ENCODE measurements around the gene PCNX4. TPM values are rescaled to one million over a fixed set of nuclear protein-coding genes. Genes with fewer than 3 reads are reported as not detected.
"Not testable (repeated sequence)": the region's sequence is repeated elsewhere in the genome, so short reads cannot be mapped to it uniquely, and the experiment has no call there.

PCNX4 gene
- total RNA-seq = 10 to 100 TPM; 51.7 to 78.3 (median 58.3) TPM
- total RNA-seq (2013) = 90.4 TPM

DNA sequence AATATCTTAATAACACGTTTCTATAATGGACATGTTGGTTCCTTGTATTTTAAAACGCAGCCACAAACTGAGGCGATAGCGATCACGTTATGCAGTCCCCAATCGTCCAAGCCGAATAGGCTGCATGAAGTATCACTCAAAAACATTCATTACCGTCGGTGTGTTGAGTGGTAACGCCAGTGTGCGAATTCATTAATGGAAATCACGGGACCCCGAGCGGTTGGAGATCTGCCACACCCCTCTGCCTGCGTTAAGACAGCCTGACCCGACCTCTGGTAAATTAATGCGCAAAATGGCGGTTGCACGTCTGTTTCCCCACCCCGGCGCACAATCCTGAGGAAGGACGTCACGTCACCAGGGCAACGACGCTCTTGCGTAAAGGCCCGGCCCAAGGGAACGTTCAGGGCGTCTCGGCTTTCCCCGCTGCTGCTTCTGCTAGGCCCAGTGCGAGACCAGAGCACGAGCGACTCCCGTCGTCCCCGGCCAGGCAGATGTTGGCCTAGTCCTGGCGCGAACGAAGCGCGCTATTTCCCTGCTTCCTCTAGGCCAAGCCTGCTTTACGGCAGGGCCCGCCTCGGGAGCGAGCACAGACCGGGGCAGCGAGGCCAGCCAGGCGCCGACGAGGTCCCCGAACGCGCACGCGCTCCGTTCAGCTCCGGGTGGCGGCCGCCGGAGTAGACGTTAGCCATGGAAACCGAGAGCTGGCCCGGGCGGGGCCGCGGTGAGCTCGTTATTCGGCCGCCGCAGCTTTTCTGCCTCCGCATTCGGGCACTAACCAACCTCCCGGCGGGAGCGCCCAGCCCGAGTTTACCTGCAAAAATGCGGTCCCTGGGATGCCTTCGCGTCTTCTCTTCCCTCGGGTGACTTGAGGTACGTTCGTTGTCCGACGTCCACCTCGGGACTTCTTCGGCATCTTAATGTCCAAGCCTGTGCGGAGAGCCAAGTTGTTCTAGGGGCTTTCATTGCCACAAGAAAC lies at the start of gene PCNX4:
PCNX4 (plus strand) TSS at position 374 of the 976 bp plus-strand sequence. CDS start 15,716 bp downstream, outside the sequence.
- TF ChIP-seq, protein P1, sequence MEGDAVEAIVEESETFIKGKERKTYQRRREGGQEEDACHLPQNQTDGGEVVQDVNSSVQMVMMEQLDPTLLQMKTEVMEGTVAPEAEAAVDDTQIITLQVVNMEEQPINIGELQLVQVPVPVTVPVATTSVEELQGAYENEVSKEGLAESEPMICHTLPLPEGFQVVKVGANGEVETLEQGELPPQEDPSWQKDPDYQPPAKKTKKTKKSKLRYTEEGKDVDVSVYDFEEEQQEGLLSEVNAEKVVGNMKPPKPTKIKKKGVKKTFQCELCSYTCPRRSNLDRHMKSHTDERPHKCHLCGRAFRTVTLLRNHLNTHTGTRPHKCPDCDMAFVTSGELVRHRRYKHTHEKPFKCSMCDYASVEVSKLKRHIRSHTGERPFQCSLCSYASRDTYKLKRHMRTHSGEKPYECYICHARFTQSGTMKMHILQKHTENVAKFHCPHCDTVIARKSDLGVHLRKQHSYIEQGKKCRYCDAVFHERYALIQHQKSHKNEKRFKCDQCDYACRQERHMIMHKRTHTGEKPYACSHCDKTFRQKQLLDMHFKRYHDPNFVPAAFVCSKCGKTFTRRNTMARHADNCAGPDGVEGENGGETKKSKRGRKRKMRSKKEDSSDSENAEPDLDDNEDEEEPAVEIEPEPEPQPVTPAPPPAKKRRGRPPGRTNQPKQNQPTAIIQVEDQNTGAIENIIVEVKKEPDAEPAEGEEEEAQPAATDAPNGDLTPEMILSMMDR (IDR thresholded peaks at IDR 0.05) = no peak
- peak within 1 kb of the TSS; percentile 94 to 96 for H3K27ac Mint-ChIP-seq
- peak; percentile 82 to 95 (median 89) for ATAC-seq
- peaks cover 19% of the 10 kb centered on the region for H3K4me1 ChIP-seq (ENCODE audit: control insufficient read depth, insufficient read depth, low read length)
- DNase-seq = peak; percentile 88 to 99
- H3K9me3 ChIP-seq (ENCODE audit: control insufficient read depth, insufficient read depth, low read length) = no peaks in the 10 kb centered on the region
- no peaks in the 10 kb centered on the region for H3K36me3 Mint-ChIP-seq
- H3K27ac ChIP-seq (ENCODE audit: low read length) = peak within 1 kb of the TSS; percentile 97
- WGBS (ENCODE audit: insufficient coverage) = under 1% methylated on average over 87 of the region's 88 CpGs
- peaks cover 45 to 48% of the 10 kb centered on the region in 2 donors for H3K4me1 Mint-ChIP-seq
- no peaks in the 10 kb centered on the region for H3K9me3 Mint-ChIP-seq
- intact Hi-C loops (cut with micrococcal nuclease) = loop anchor here (1.0 to 5.0 kb wide), 5 partner anchors 63 to 610 kb away; partner anchors contain the start of genes DHRS7, JKAMP, L3HYPDH and PPM1A
- no peaks in the 10 kb centered on the region for H3K36me3 ChIP-seq (ENCODE audit: control insufficient read depth, insufficient read depth, low read length)
- H3K27me3 Mint-ChIP-seq (ENCODE audit: low read depth in 2 of 2) = peaks cover 0 to 9% of the 10 kb centered on the region in 2 donors
- peak within 1 kb of the TSS; percentile 92 for H3K4me3 Mint-ChIP-seq
- no peaks in the 10 kb centered on the region for H3K27me3 ChIP-seq (ENCODE audit: control insufficient read depth, insufficient read depth, low read length)
- H3K4me3 ChIP-seq (ENCODE audit: low read length) = peak within 1 kb of the TSS; percentile 84

DNA sequence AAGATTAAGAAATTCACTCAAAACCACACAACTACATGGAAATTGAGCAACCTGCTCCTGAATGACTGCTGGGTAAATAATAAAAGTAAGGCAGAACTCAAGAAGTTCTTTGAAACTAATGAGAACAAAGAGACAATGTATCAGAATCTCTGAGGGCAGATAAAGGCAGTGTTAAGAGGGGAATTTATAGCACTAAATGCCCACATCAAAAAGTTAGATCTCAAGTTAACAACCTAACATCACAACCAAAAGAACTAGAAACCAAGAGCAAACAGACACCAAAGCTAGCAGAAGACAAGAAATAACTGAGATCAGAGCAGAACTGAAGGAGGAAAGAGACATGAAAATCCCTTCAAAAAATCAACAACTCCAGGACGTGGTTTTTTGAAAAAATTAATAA lies 43.7 kb upstream of the PCNX4 start:
- H3K4me3 ChIP-seq (ENCODE audit: low read length); H3K4me1 ChIP-seq (ENCODE audit: control insufficient read depth, insufficient read depth, low read length); H3K9me3 ChIP-seq (ENCODE audit: control insufficient read depth, insufficient read depth, low read length); H3K27ac Mint-ChIP-seq; H3K9me3 Mint-ChIP-seq; H3K4me3 Mint-ChIP-seq; H3K4me1 Mint-ChIP-seq; ATAC-seq; H3K36me3 ChIP-seq (ENCODE audit: control insufficient read depth, insufficient read depth, low read length); H3K27ac ChIP-seq (ENCODE audit: low read length); intact Hi-C loops (cut with micrococcal nuclease); H3K27me3 ChIP-seq (ENCODE audit: control insufficient read depth, insufficient read depth, low read length); H3K36me3 Mint-ChIP-seq: not testable (repeated sequence)
- DNase-seq = peak in 1 of 2 donors; percentile 28
- WGBS (ENCODE audit: insufficient coverage) = no CpG with 5 or more reads among the region's 1 CpG
- peaks cover 22 to 40% of the 10 kb centered on the region in 2 donors for H3K27me3 Mint-ChIP-seq (ENCODE audit: low read depth in 2 of 2)

- 25% methylated on average over 3 of the region's 3 CpGs for WGBS (ENCODE audit: insufficient coverage)
- H3K4me3 ChIP-seq (ENCODE audit: low read length) = no peak overlapping the region
- intact Hi-C loops (cut with micrococcal nuclease) = no loop called here
- no peak overlapping the region for H3K27ac ChIP-seq (ENCODE audit: low read length)
- peaks cover 9% of the 10 kb centered on the region for H3K4me1 ChIP-seq (ENCODE audit: control insufficient read depth, insufficient read depth, low read length)
- H3K27me3 ChIP-seq (ENCODE audit: control insufficient read depth, insufficient read depth, low read length) = no peaks in the 10 kb centered on the region
- Mint-ChIP-seq H3K27me3 (ENCODE audit: low read depth in 2 of 2) (peaks cover 10 to 34% of the 10 kb centered on the region in 2 donors), H3K4me1 (peaks cover 5 to 7% of the 10 kb centered on the region in 2 donors), H3K27ac (no peak overlapping the region), H3K4me3 (no peak overlapping the region), H3K36me3 (no peaks in the 10 kb centered on the region), H3K9me3 (no peaks in the 10 kb centered on the region)
- DNase-seq (peak in 1 of 2 donors; percentile 55), ATAC-seq (peak in 1 of 3 donors; percentile 35)
- no peaks in the 10 kb centered on the region for H3K36me3 ChIP-seq (ENCODE audit: control insufficient read depth, insufficient read depth, low read length)
- TF ChIP-seq, protein P1 (IDR thresholded peaks at IDR 0.05) = no peak
- H3K9me3 ChIP-seq (ENCODE audit: control insufficient read depth, insufficient read depth, low read length) = no peaks in the 10 kb centered on the region
Measured at GRCh38 chr14:60051721-60052221, 40.0 kb upstream of the PCNX4 start.

- DNase-seq (no peak), ATAC-seq (no peak)
- Histone ChIP-seq H3K4me1 (ENCODE audit: control insufficient read depth, insufficient read depth, low read length) (no peaks in the 10 kb centered on the region), H3K36me3 (ENCODE audit: control insufficient read depth, insufficient read depth, low read length) (no peaks in the 10 kb centered on the region), H3K27me3 (ENCODE audit: control insufficient read depth, insufficient read depth, low read length) (peaks cover 4% of the 10 kb centered on the region), H3K9me3 (ENCODE audit: control insufficient read depth, insufficient read depth, low read length) (no peaks in the 10 kb centered on the region), H3K27ac (ENCODE audit: low read length) (no peak overlapping the region), H3K4me3 (ENCODE audit: low read length) (no peak overlapping the region)
- TF ChIP-seq, protein P1 (IDR thresholded peaks at IDR 0.05) = no peak
- no peaks in the 10 kb centered on the region for H3K36me3 Mint-ChIP-seq
- WGBS (ENCODE audit: insufficient coverage) = no CpG with 5 or more reads among the region's 1 CpG
- no peak overlapping the region for H3K27ac Mint-ChIP-seq
- no peaks in the 10 kb centered on the region for H3K4me1 Mint-ChIP-seq
- H3K27me3 Mint-ChIP-seq (ENCODE audit: low read depth in 2 of 2) = peaks cover 8 to 28% of the 10 kb centered on the region in 2 donors
- H3K4me3 Mint-ChIP-seq = no peak overlapping the region
- no peaks in the 10 kb centered on the region for H3K9me3 Mint-ChIP-seq
- intact Hi-C loops (cut with micrococcal nuclease) = no loop called here
Measured at GRCh38 chr14:60058087-60058486, 33.6 kb upstream of the PCNX4 start.
